Esophagus muscularis mucosa (tissue), 4 donors: ENCODE measurements around the gene MYRF. TPM values are rescaled to one million over a fixed set of nuclear protein-coding genes. Genes with fewer than 3 reads are reported as not detected.

ENCODE experiments used
- DNase-seq: peaks from one replicate; pipeline ENCODE4 v3.0.0-alpha.2; 2017; ENCODE audit errors: extremely low spot score
- H3K27ac ChIP-seq, 4 donors: fragments of 200-600 bp; sonication (generic); replicated peaks in 1 of 4; 1 replicate in 3 of 4; 2 replicates in 1 of 4; pipeline ENCODE4 v1.5.1; 2016 to 2019; ENCODE audit warnings: mild to moderate bottlenecking in 1 of 4
- H3K27me3 ChIP-seq, 4 donors: fragments of 200-600 bp; sonication (generic); one replicate each; pipeline versions ENCODE4 v1.5.1 to v1.6.0; 2016 to 2019
- H3K36me3 ChIP-seq, 4 donors: fragments of 200-600 bp; sonication (generic); one replicate each; pipeline ENCODE4 v1.5.1; 2016 to 2019
- H3K4me1 ChIP-seq, 4 donors: fragments of 200-600 bp; sonication (generic); one replicate each; pipeline ENCODE4 v1.5.1; 2016 to 2019
- H3K4me3 ChIP-seq, 4 donors: fragments of 200-600 bp; sonication (generic); 1 replicate in 2 of 4; 2 replicates in 2 of 4; pipeline ENCODE4 v1.5.1; 2016 to 2019; ENCODE audit warnings: mild to moderate bottlenecking in 4 of 4, moderate library complexity in 1 of 4
- H3K9me3 ChIP-seq, 4 donors: fragments of 200-600 bp; sonication (generic); 1 replicate in 3 of 4; 2 replicates in 1 of 4; pipeline ENCODE4 v1.5.1; 2016 to 2019
- CTCF ChIP-seq, 3 experiments: fragments of 200-600 bp in 2 of 3; fragments of 450-650 bp in 1 of 3; sonication (generic) in 2 of 3; IDR thresholded peaks; one replicate each; pipeline ENCODE4 v1.5.1; 2017 to 2019; ENCODE audit warnings: antibody characterized with exemption in 3 of 3, mild to moderate bottlenecking in 2 of 3, moderate library complexity in 1 of 3
- EP300 ChIP-seq: sonication (generic); formaldehyde crosslinking; IDR thresholded peaks from one replicate; pipeline ENCODE4 v1.6.1; 2017; ENCODE audit warnings: antibody characterized with exemption
- POLR2A ChIP-seq: fragments of 450-650 bp; IDR thresholded peaks from one replicate; pipeline ENCODE4 v1.6.1; 2017; ENCODE audit warnings: antibody characterized with exemption, moderate library complexity, mild to moderate bottlenecking, low read depth
- POLR2AphosphoS5 ChIP-seq, 2 donors: sonication (generic); formaldehyde crosslinking; IDR thresholded peaks; one replicate each; pipeline ENCODE4 v1.6.1; 2017; ENCODE audit warnings: antibody characterized with exemption in 2 of 2
- WGBS: methylation state at CpG from one replicate; pipeline ENCODE4 v1.1.5; 2018; 5-methylcytosine and 5-hydroxymethylcytosine counted together
- intact Hi-C: fragments of 100-400 bp; cut with DNase I; formaldehyde crosslinking; loops from one replicate; pipeline ENCODE4 v1.15.1; 2023
- total RNA-seq, 4 donors: library from RNA; depleted of rRNA; stranded (reverse); fragments of >200 nt; gene quantifications; one replicate each; pipeline versions ENCODE4 v1.1.0 to v1.2.1, GENCODE V29; 2016

The MYRF gene
- total RNA-seq, 4 donors from 2014 or later: under 0.01 to 0.71 (median 0.40) TPM

GRCh38 chr11:61828379-61828628, 75.9 kb downstream of the MYRF start:
- Histone ChIP-seq H3K27ac (peak overlapping the region; percentile 77 to 91 (median 86)), H3K9me3 (no peaks in the 10 kb centered on the region), H3K36me3 (no peaks in the 10 kb centered on the region), H3K4me3 (peak overlapping the region; percentile 59 to 68 (median 62)), H3K4me1 (peaks cover 18 to 60% (median 52%) of the 10 kb centered on the region in 4 donors), H3K27me3 (no peaks in the 10 kb centered on the region)
- WGBS: 2% methylated on average over 12 of the region's 16 CpGs
- no peak for DNase-seq
- TF ChIP-seq POLR2AphosphoS5 (IDR thresholded peaks at IDR 0.05) (no peak), POLR2A (no peak), EP300 (no peak), CTCF (IDR thresholded peaks at IDR 0.05) (no peak)
- intact Hi-C loops: no loop called here

GRCh38 chr11:61828629-61829407, 76.4 kb downstream of the MYRF start:
- TF ChIP-seq POLR2AphosphoS5 (IDR thresholded peaks at IDR 0.05) (no peak), CTCF (IDR thresholded peaks at IDR 0.05) (peak; percentile 19 to 52 (median 22))
- DNase-seq: peak; percentile 92
- intact Hi-C loops: no loop called here
- Histone ChIP-seq H3K4me1 (peaks cover 18 to 63% (median 53%) of the 10 kb centered on the region in 4 donors), H3K36me3 (no peaks in the 10 kb centered on the region), H3K27me3 (no peaks in the 10 kb centered on the region), H3K4me3 (peak overlapping the region; percentile 59 to 68 (median 62)), H3K9me3 (no peaks in the 10 kb centered on the region), H3K27ac (peak overlapping the region; percentile 77 to 91 (median 86))
- WGBS: 4% methylated on average over 49 of the region's 55 CpGs

GRCh38 chr11:61829806-61830205, 77.4 kb downstream of the MYRF start:
- H3K27me3 ChIP-seq: no peaks in the 10 kb centered on the region

GRCh38 chr11:61830237-61831105, 78.0 kb downstream of the MYRF start:
- Histone ChIP-seq H3K4me3 (peak overlapping the region in 1 of 4 donors; percentile 61), H3K27ac (peak overlapping the region; percentile 77 to 91 (median 86)), H3K36me3 (no peaks in the 10 kb centered on the region), H3K4me1 (peaks cover 29 to 79% (median 68%) of the 10 kb centered on the region in 4 donors), H3K9me3 (no peaks in the 10 kb centered on the region), H3K27me3 (no peaks in the 10 kb centered on the region)
- TF ChIP-seq POLR2AphosphoS5 (IDR thresholded peaks at IDR 0.05): peak in 1 of 2 donors; percentile 43
- no peak for TF ChIP-seq EP300
- no peak for TF ChIP-seq POLR2A
- TF ChIP-seq CTCF (IDR thresholded peaks at IDR 0.05): no peak
- no peak for DNase-seq
- intact Hi-C loops: no loop called here
- 36% methylated on average over 8 of the region's 8 CpGs for WGBS

More at GRCh38 chr11:61829806-61830205, 77.4 kb downstream of the MYRF start:
- Histone ChIP-seq H3K9me3 (no peaks in the 10 kb centered on the region), H3K4me1 (peaks cover 22 to 72% (median 62%) of the 10 kb centered on the region in 4 donors), H3K36me3 (no peaks in the 10 kb centered on the region), H3K27ac (peak overlapping the region; percentile 77 to 91 (median 86)), H3K4me3 (peak overlapping the region in 2 of 4 donors; percentile 59 to 61)
- no peak for TF ChIP-seq CTCF (IDR thresholded peaks at IDR 0.05)
- no peak for TF ChIP-seq EP300
- TF ChIP-seq POLR2A: no peak
- TF ChIP-seq POLR2AphosphoS5 (IDR thresholded peaks at IDR 0.05): no peak
- no peak for DNase-seq
- 80% methylated on average over 4 of the region's 4 CpGs for WGBS
- intact Hi-C loops: no loop called here
